SJCRH30 (cell line): ENCODE measurements around the gene CDKL4. TPM values are rescaled to one million over a fixed set of nuclear protein-coding genes. Genes with fewer than 3 reads are reported as not detected.
"Not testable (repeated sequence)": the region's sequence is repeated elsewhere in the genome, so short reads cannot be mapped to it uniquely, and the experiment has no call there.

ENCODE experiments used
- DNase-seq, 2 experiments: peaks; one replicate each; pipeline ENCODE4 v3.0.0-alpha.2; 2015 to 2020
- H3K27ac ChIP-seq: fragments of 250-450 bp; sonication (Bioruptor Pico); 2 replicates; pipeline ENCODE4 v1.5.1; 2020; ENCODE audit warnings: mild to moderate bottlenecking, moderate library complexity
- H3K27me3 ChIP-seq: fragments of 250-450 bp; sonication (Bioruptor Pico); 2 replicates; pipeline ENCODE4 v1.5.1; 2020; ENCODE audit warnings: mild to moderate bottlenecking, moderate library complexity
- H3K36me3 ChIP-seq: fragments of 250-450 bp; sonication (Bioruptor Pico); 2 replicates; pipeline ENCODE4 v1.5.1; 2020; ENCODE audit warnings: mild to moderate bottlenecking, moderate library complexity
- H3K4me1 ChIP-seq: fragments of 250-450 bp; sonication (Bioruptor Pico); 2 replicates; pipeline ENCODE4 v1.5.1; 2020; ENCODE audit warnings: mild to moderate bottlenecking, moderate library complexity
- H3K4me3 ChIP-seq: fragments of 250-450 bp; sonication (Bioruptor Pico); 2 replicates; pipeline ENCODE4 v1.5.1; 2020; ENCODE audit warnings: mild to moderate bottlenecking, moderate library complexity
- H3K9me3 ChIP-seq: fragments of 250-450 bp; sonication (Bioruptor Pico); replicated peaks from 2 replicates; pipeline ENCODE4 v1.5.1; 2020; ENCODE audit warnings: mild to moderate bottlenecking, moderate library complexity
- total RNA-seq: library from RNA; depleted of rRNA; stranded (reverse); fragments of >200 nt; shearing (Covaris generic); gene quantifications from 2 replicates; pipeline ENCODE4 v1.2.3, GENCODE V29; 2014

Gene CDKL4
- total RNA-seq, 1 experiment from 2014 or later = 0.12 TPM

DNA sequence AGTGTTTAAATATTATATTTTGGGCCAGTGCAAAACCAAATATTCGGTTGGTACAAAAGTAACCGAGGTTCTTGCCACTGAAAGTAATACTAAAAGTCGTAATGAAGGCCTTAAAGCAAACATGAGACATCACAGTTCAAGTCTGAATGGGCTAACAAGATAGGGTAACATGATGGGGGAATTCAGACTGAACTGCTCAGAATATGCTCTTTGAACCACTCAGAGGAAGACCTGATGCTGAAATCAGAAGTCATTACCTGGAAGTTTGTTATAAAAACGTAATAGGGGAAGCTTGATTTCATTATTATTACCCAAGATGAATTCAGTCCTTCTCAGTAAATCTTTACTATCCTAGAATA is 26.6 kb downstream of the CDKL4 start:
- H3K4me1 ChIP-seq = no peaks in the 10 kb centered on the region
- no peak overlapping the region for H3K4me3 ChIP-seq
- no peak for DNase-seq
- no peaks in the 10 kb centered on the region for H3K27me3 ChIP-seq
- H3K36me3 ChIP-seq = no peaks in the 10 kb centered on the region
- no peak overlapping the region for H3K27ac ChIP-seq
- no peaks in the 10 kb centered on the region for H3K9me3 ChIP-seq

DNA sequence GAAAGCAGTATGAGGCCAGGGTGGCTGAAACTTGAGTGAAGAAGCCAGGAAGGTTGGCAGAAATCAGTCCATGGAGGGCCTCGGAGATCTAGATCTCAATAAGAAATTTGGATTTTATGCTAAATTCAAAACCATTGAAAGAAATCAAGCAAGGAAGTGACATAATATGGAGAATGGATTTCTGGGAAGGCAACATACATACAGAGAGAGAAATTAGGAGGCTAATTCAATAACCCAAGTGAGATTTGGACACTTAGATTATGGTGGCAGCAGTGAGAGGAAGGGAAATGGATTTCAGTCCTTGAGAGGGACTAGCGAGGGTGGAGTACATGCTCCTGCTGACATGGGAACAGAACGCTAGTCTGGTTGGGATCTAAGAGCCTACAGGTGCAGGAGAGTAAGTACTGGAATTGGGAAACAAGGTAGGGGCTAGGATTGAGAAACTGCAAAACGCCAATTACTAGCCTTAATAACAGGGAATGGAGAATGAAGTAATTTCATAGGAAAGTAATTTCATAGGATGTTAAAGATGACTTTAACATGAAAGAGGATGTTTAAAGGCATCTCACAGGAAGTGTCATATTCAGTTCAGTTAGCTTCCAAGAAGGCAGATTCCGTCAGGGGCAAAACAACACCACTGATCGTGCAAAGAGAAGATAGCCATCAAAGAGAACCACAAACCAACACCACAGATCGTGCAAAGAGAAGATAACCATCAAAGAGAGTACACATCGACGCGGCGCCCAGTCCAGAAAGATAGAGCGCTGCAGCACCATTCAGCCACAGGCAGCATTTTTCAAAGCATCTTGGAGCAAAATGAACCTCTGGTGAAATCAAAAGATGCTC is 27.2 kb downstream of the CDKL4 start:
- Histone ChIP-seq H3K27ac (no peak overlapping the region), H3K36me3 (no peaks in the 10 kb centered on the region), H3K4me1 (no peaks in the 10 kb centered on the region), H3K9me3 (no peaks in the 10 kb centered on the region), H3K4me3 (no peak overlapping the region), H3K27me3 (no peaks in the 10 kb centered on the region)
- DNase-seq = no peak

DNA sequence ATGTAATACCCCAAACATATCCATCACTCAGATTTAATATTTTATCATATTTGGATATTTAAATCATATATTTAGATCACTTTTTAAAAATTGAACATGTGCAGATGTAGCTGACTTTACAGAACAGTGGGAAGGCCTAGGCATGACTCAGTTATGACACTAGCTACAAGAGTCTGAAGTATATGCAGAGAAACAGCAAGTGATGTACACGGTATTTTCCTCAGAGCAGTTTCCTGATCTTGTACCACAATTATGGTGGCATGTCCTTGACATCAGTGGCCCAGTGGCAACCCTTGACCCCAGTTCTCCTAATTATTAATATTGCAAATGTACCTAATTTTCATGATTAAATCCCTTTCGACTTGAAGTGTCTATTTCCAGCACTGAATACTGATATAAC is 28.2 kb downstream of the CDKL4 start:
- H3K27me3 ChIP-seq = no peaks in the 10 kb centered on the region
- H3K27ac ChIP-seq = no peak overlapping the region
- H3K4me3 ChIP-seq = no peak overlapping the region
- H3K36me3 ChIP-seq = no peaks in the 10 kb centered on the region
- no peak for DNase-seq
- no peaks in the 10 kb centered on the region for H3K4me1 ChIP-seq
- no peaks in the 10 kb centered on the region for H3K9me3 ChIP-seq

DNA sequence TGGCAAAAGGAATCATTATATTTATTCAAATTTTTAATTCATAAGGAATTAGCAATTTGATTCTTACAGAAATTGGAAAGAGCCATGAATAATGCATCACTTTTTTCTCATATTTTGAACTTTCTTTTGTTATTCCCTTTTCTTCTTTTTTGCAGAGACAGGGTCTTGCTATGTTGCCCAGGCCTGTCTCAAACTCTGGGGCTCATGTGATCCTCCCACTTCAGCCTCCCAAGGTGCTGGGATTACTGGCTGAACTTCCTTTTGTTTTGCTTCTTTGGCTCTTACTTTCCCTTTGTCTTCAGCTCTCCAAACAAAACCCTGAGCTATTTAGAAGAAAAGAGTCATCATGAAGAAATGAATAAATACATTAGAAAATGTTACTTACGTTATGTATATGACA is 30.8 kb downstream of the CDKL4 start:
- Histone ChIP-seq H3K9me3 (no peaks in the 10 kb centered on the region), H3K4me1 (no peaks in the 10 kb centered on the region), H3K27me3 (no peaks in the 10 kb centered on the region), H3K4me3 (no peak overlapping the region), H3K27ac (no peak overlapping the region), H3K36me3 (no peaks in the 10 kb centered on the region)
- DNase-seq = no peak

GRCh38 chr2:39210846-39211245 is 32.9 kb downstream of the CDKL4 start:
- H3K9me3 ChIP-seq = no peaks in the 10 kb centered on the region
- DNase-seq = no peak
- no peak overlapping the region for H3K4me3 ChIP-seq
- no peaks in the 10 kb centered on the region for H3K4me1 ChIP-seq
- H3K27me3 ChIP-seq = no peaks in the 10 kb centered on the region
- no peak overlapping the region for H3K27ac ChIP-seq
- H3K36me3 ChIP-seq = no peaks in the 10 kb centered on the region

- Histone ChIP-seq H3K27me3 (no peaks in the 10 kb centered on the region; the same call in 1 of the 2 replicates), H3K27ac (no peak overlapping the region), H3K9me3 (no peaks in the 10 kb centered on the region), H3K4me3 (no peak overlapping the region), H3K4me1 (no peaks in the 10 kb centered on the region; the same call in 1 of the 2 replicates), H3K36me3 (no peaks in the 10 kb centered on the region)
- no peak for DNase-seq
These were observed 40.4 kb downstream of the CDKL4 start for GRCh38 chr2:39203382-39203781.

GRCh38 chr2:39202639-39203369 is 41.0 kb downstream of the CDKL4 start:
- DNase-seq = no peak
- Histone ChIP-seq H3K27me3 (no peaks in the 10 kb centered on the region; the same call in 1 of the 2 replicates), H3K36me3 (no peaks in the 10 kb centered on the region), H3K4me1 (no peaks in the 10 kb centered on the region; the same call in 1 of the 2 replicates), H3K27ac (no peak overlapping the region), H3K9me3 (no peaks in the 10 kb centered on the region), H3K4me3 (no peak overlapping the region)

GRCh38 chr2:39197003-39197402 is 46.8 kb downstream of the CDKL4 start:
- H3K4me3 ChIP-seq, H3K27ac ChIP-seq, H3K36me3 ChIP-seq, H3K9me3 ChIP-seq, DNase-seq, H3K27me3 ChIP-seq, H3K4me1 ChIP-seq: not testable (repeated sequence)

- Histone ChIP-seq H3K4me3 (no peak overlapping the region), H3K27ac (no peak overlapping the region), H3K27me3 (no peaks in the 10 kb centered on the region; the same call in 1 of the 2 replicates), H3K36me3 (no peaks in the 10 kb centered on the region), H3K9me3 (no peaks in the 10 kb centered on the region), H3K4me1 (no peaks in the 10 kb centered on the region)
- no peak for DNase-seq
These were observed 49.1 kb downstream of the CDKL4 start for GRCh38 chr2:39194686-39195085.

GRCh38 chr2:39188960-39189494 is 54.7 kb downstream of the CDKL4 start:
- 0 out of 2 replicates have a peak, but pooled peaks cover 4% of the 10 kb centered on the region for H3K9me3 ChIP-seq
- no peak overlapping the region for H3K27ac ChIP-seq
- H3K27me3 ChIP-seq = no peaks in the 10 kb centered on the region
- H3K36me3 ChIP-seq = no peaks in the 10 kb centered on the region
- H3K4me3 ChIP-seq = no peak overlapping the region
- DNase-seq = no peak
- H3K4me1 ChIP-seq = no peaks in the 10 kb centered on the region

DNA sequence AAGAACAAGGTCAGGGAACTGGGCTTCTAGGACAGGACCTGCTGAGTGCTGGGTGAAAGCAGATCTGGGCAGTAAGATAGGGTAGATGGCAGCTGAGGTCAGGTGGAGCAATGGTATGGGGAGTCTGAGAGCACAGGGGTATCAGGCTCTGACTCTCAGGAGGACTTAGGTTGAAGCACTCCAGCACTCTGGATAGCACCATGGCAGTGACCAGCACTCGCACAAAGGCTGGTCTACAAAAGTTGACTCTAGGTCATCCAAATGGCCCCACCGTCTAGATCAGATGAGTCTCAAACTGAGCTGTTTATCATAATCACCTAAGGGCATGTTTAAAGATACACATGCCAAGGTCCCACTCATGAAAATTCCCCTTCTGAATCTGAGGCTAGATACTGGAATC is 60.1 kb downstream of the CDKL4 start:
- H3K4me1 ChIP-seq = no peaks in the 10 kb centered on the region
- no peak overlapping the region for H3K27ac ChIP-seq
- no peaks in the 10 kb centered on the region for H3K27me3 ChIP-seq
- 0 out of 2 replicates have a peak, but pooled peaks cover 4% of the 10 kb centered on the region for H3K9me3 ChIP-seq
- H3K36me3 ChIP-seq = no peaks in the 10 kb centered on the region
- H3K4me3 ChIP-seq = no peak overlapping the region
- DNase-seq = no peak

DNA sequence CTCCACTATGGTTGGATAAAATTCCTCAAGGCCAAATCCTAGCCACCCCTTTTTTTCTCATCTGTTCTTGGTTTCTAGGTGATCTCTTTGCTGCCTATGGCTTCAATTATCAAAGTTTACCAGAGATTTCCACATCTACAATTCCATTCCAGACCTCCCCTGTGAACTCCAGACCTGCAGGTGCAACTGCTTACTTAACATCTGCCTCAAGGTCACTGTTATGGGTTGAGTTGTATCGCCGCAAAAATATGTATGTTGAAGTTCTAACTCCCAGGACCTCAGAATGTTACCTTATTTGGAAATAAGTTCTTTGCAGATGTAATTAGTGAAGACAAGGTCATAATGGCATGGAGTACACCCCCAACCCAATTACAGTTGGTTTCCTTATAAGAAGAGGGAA is 62.5 kb downstream of the CDKL4 start:
- Histone ChIP-seq H3K4me1 (no peaks in the 10 kb centered on the region), H3K36me3 (no peaks in the 10 kb centered on the region), H3K27me3 (no peaks in the 10 kb centered on the region), H3K27ac (no peak overlapping the region), H3K4me3 (no peak overlapping the region), H3K9me3 (no peaks in the 10 kb centered on the region)
- DNase-seq = no peak

- no peak for DNase-seq
- H3K36me3 ChIP-seq = no peaks in the 10 kb centered on the region
- no peak overlapping the region for H3K4me3 ChIP-seq
- no peak overlapping the region for H3K27ac ChIP-seq
- no peaks in the 10 kb centered on the region for H3K27me3 ChIP-seq
- H3K9me3 ChIP-seq = no peaks in the 10 kb centered on the region
- no peaks in the 10 kb centered on the region for H3K4me1 ChIP-seq
These were observed 63.5 kb downstream of the CDKL4 start for GRCh38 chr2:39179974-39180960.

- Histone ChIP-seq H3K36me3 (no peaks in the 10 kb centered on the region), H3K9me3 (no peaks in the 10 kb centered on the region), H3K27me3 (no peaks in the 10 kb centered on the region), H3K4me3 (no peak overlapping the region), H3K4me1 (no peaks in the 10 kb centered on the region), H3K27ac (no peak overlapping the region)
- no peak for DNase-seq
These were observed 65.0 kb downstream of the CDKL4 start for GRCh38 chr2:39178756-39179155.
